Measurements from ENCODE around the gene NKX1-2. TPM values are rescaled to one million over a fixed set of nuclear protein-coding genes. Genes with fewer than 3 reads are reported as not detected.
"Not testable (repeated sequence)": the region's sequence is repeated elsewhere in the genome, so short reads cannot be mapped to it uniquely, and the experiment has no call there.

The NKX1-2 gene
- total RNA-seq, 1 donor from 2014 or later = not detected

GRCh38 chr10:124458889-124459288 is 9.1 kb upstream of the NKX1-2 start:
- H3K4me1 Mint-ChIP-seq (ENCODE audit: low read depth) = peaks cover 5% of the 10 kb centered on the region
- intact Hi-C loops (cut with micrococcal nuclease) = no loop called here
- H3K9me3 Mint-ChIP-seq = peaks cover 3% of the 10 kb centered on the region
- no peak overlapping the region for H3K27ac Mint-ChIP-seq
- no peak overlapping the region for H3K4me3 Mint-ChIP-seq (ENCODE audit: low read depth)
- peaks cover 22% of the 10 kb centered on the region for H3K27me3 Mint-ChIP-seq (ENCODE audit: low read depth)
- no peaks in the 10 kb centered on the region for H3K36me3 Mint-ChIP-seq (ENCODE audit: low read depth)
- DNase-seq (ENCODE audit: low spot score) = no peak

GRCh38 chr10:124458473-124458872 is 8.6 kb upstream of the NKX1-2 start:
- H3K4me1 Mint-ChIP-seq (ENCODE audit: low read depth) = peaks cover 5% of the 10 kb centered on the region
- H3K27ac Mint-ChIP-seq = no peak overlapping the region

GRCh38 chr10:124455441-124455840 is 5.6 kb upstream of the NKX1-2 start:
- Mint-ChIP-seq H3K27me3 (ENCODE audit: low read depth) (peaks cover 53% of the 10 kb centered on the region), H3K27ac (no peak overlapping the region), H3K4me1 (ENCODE audit: low read depth) (peaks cover 3% of the 10 kb centered on the region), H3K4me3 (ENCODE audit: low read depth) (no peak overlapping the region), H3K36me3 (ENCODE audit: low read depth) (no peaks in the 10 kb centered on the region), H3K9me3 (no peaks in the 10 kb centered on the region)
- DNase-seq (ENCODE audit: low spot score) = no peak
- intact Hi-C loops (cut with micrococcal nuclease) = no loop called here

More at GRCh38 chr10:124458473-124458872, 8.6 kb upstream of the NKX1-2 start:
- H3K4me3 Mint-ChIP-seq (ENCODE audit: low read depth) = no peak overlapping the region
- no peak for DNase-seq (ENCODE audit: low spot score)
- H3K9me3 Mint-ChIP-seq = peaks cover 3% of the 10 kb centered on the region
- intact Hi-C loops (cut with micrococcal nuclease) = no loop called here
- no peaks in the 10 kb centered on the region for H3K36me3 Mint-ChIP-seq (ENCODE audit: low read depth)
- peaks cover 27% of the 10 kb centered on the region for H3K27me3 Mint-ChIP-seq (ENCODE audit: low read depth)

GRCh38 chr10:124453960-124454610 is 4.2 kb upstream of the NKX1-2 start:
- H3K27me3 Mint-ChIP-seq (ENCODE audit: low read depth) = peaks cover 61% of the 10 kb centered on the region
- H3K4me3 Mint-ChIP-seq (ENCODE audit: low read depth) = no peak overlapping the region
- H3K27ac Mint-ChIP-seq = no peak overlapping the region
- DNase-seq (ENCODE audit: low spot score) = no peak
- no peaks in the 10 kb centered on the region for H3K36me3 Mint-ChIP-seq (ENCODE audit: low read depth)
- no peaks in the 10 kb centered on the region for H3K9me3 Mint-ChIP-seq
- H3K4me1 Mint-ChIP-seq (ENCODE audit: low read depth) = peaks cover 7% of the 10 kb centered on the region
- intact Hi-C loops (cut with micrococcal nuclease) = loop anchor here (5.0 kb wide), 1 partner anchor 1302 kb away; the partner anchor contains the start of gene BUB3

DNA sequence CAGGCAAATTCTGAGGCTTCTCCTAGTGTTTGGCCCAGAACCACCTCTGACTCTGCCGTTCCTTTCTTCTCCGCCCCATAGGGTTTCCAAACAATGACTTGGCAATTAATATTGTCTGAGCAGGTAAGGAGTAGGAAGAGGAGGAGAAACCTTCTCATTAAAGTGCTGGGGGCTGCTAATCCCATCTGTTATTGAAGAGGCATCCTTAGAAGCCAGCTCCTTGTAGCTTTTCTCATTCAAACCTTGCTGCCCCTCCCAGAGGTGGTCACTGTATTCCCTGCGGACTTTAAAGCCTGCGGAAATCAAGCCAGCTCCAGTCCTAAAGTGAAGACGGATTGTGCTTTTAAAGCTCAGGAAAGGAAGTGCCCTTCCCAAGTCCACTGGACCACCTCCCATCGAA is 1.4 kb upstream of the NKX1-2 start:
- no peak overlapping the region for H3K27ac Mint-ChIP-seq
- DNase-seq (ENCODE audit: low spot score) = no peak
- H3K9me3 Mint-ChIP-seq = no peaks in the 10 kb centered on the region
- H3K4me3 Mint-ChIP-seq (ENCODE audit: low read depth) = no peak overlapping the region
- H3K36me3 Mint-ChIP-seq (ENCODE audit: low read depth) = no peaks in the 10 kb centered on the region
- H3K27me3 Mint-ChIP-seq (ENCODE audit: low read depth) = peaks cover 79% of the 10 kb centered on the region
- intact Hi-C loops (cut with micrococcal nuclease) = loop anchor here (5.0 kb wide), 1 partner anchor 1299 kb away; the partner anchor contains the start of gene BUB3
- H3K4me1 Mint-ChIP-seq (ENCODE audit: low read depth) = peaks cover 12% of the 10 kb centered on the region

- H3K4me1 Mint-ChIP-seq (ENCODE audit: low read depth) = peaks cover 12% of the 10 kb centered on the region
- intact Hi-C loops (cut with micrococcal nuclease) = loop anchor here (5.0 kb wide), 1 partner anchor 1298 kb away; the partner anchor contains the start of gene BUB3
- H3K36me3 Mint-ChIP-seq (ENCODE audit: low read depth) = no peaks in the 10 kb centered on the region
- no peak overlapping the region for H3K27ac Mint-ChIP-seq
- no peak for DNase-seq (ENCODE audit: low spot score)
- no peaks in the 10 kb centered on the region for H3K9me3 Mint-ChIP-seq
- no peak overlapping the region for H3K4me3 Mint-ChIP-seq (ENCODE audit: low read depth)
- peaks cover 79% of the 10 kb centered on the region for H3K27me3 Mint-ChIP-seq (ENCODE audit: low read depth)
Observed at GRCh38 chr10:124450783-124451057, 885 bp upstream of the NKX1-2 start.

GRCh38 chr10:124449170-124450011 is 444 bp downstream of the NKX1-2 start:
- H3K9me3 Mint-ChIP-seq = no peaks in the 10 kb centered on the region
- no peaks in the 10 kb centered on the region for H3K36me3 Mint-ChIP-seq (ENCODE audit: low read depth)
- intact Hi-C loops (cut with micrococcal nuclease) = loop anchor here (5.0 kb wide), 1 partner anchor 1297 kb away; the partner anchor contains the start of gene BUB3
- H3K27ac Mint-ChIP-seq = no peak overlapping the region
- peaks cover 79% of the 10 kb centered on the region for H3K27me3 Mint-ChIP-seq (ENCODE audit: low read depth)
- no peak for DNase-seq (ENCODE audit: low spot score)
- H3K4me3 Mint-ChIP-seq (ENCODE audit: low read depth) = no peak overlapping the region
- peaks cover 12% of the 10 kb centered on the region for H3K4me1 Mint-ChIP-seq (ENCODE audit: low read depth)

DNA sequence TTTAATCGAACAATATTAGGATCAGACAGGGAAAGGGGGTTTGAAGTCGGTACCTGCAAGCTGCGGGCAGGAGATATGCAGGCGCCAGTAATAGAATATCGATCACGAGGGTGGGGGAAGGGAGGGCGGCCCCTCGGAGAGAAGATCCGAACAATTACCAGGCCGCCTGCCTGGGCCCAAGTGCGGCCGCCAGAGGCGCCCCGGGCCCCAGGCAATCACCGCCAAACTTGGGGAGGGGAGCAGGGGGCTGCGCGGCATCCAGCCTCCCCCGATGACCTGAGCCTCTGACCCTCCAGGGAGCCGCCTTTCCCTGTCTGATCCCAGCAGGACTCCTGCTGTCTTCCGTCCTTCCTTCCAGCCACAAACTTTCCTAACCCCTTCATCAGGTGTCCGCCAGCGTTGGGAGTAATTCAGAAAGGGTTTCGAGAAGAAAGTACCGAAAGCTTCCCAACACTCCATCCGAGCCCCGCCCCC is 1.1 kb downstream of the NKX1-2 start:
- Mint-ChIP-seq H3K36me3 (ENCODE audit: low read depth) (no peaks in the 10 kb centered on the region), H3K4me3 (ENCODE audit: low read depth) (no peak overlapping the region), H3K4me1 (ENCODE audit: low read depth) (peaks cover 12% of the 10 kb centered on the region), H3K27me3 (ENCODE audit: low read depth) (peaks cover 76% of the 10 kb centered on the region), H3K9me3 (no peaks in the 10 kb centered on the region), H3K27ac (no peak overlapping the region)
- intact Hi-C loops (cut with micrococcal nuclease) = no loop called here
- DNase-seq (ENCODE audit: low spot score) = no peak

DNA sequence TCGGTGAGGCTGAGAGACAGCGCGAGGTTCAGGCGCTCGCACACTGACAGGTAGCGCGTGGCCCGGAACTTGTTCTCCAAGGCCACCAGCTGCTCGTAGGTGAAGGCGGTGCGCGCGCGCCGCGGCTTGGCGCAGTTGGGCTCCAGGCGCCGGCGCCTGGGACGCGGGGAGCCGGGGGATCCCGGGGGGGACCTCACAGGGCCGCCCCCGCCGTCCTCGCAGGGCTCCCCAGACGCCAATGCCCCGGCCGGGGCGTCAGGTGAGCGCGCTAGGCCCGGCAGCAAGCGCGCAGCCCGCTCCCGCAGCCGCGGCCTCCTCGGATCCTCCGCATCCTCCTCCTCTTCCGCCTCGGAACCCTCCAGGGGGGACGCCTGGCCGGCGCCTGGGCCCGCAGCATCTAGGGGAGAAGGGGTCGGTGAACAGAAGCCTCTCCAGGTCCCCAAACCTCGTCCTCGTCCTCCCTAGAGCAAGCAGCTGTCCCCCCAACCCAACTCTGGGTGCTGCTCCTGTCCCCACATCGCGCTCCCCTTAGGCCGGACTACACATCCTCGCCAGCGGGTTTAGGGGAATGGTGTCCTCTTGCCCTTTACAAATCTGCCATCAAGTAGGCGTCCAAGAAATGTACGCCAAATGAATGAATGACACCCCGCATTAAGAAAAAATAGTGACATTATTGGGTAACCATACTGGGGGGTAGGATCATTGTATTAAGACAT is 1.9 kb downstream of the NKX1-2 start:
- H3K9me3 Mint-ChIP-seq = no peaks in the 10 kb centered on the region
- no peak overlapping the region for H3K27ac Mint-ChIP-seq
- H3K4me1 Mint-ChIP-seq (ENCODE audit: low read depth) = peaks cover 12% of the 10 kb centered on the region
- intact Hi-C loops (cut with micrococcal nuclease) = no loop called here
- H3K27me3 Mint-ChIP-seq (ENCODE audit: low read depth) = peaks cover 73% of the 10 kb centered on the region
- no peak overlapping the region for H3K4me3 Mint-ChIP-seq (ENCODE audit: low read depth)
- no peak for DNase-seq (ENCODE audit: low spot score)
- H3K36me3 Mint-ChIP-seq (ENCODE audit: low read depth) = no peaks in the 10 kb centered on the region

GRCh38 chr10:124446830-124447750 is 2.7 kb downstream of the NKX1-2 start:
- intact Hi-C loops (cut with micrococcal nuclease) = no loop called here
- Mint-ChIP-seq H3K36me3 (ENCODE audit: low read depth) (no peaks in the 10 kb centered on the region), H3K27ac (no peak overlapping the region), H3K27me3 (ENCODE audit: low read depth) (peaks cover 68% of the 10 kb centered on the region), H3K9me3 (no peaks in the 10 kb centered on the region), H3K4me3 (ENCODE audit: low read depth) (no peak overlapping the region), H3K4me1 (ENCODE audit: low read depth) (peaks cover 12% of the 10 kb centered on the region)
- no peak for DNase-seq (ENCODE audit: low spot score)

DNA sequence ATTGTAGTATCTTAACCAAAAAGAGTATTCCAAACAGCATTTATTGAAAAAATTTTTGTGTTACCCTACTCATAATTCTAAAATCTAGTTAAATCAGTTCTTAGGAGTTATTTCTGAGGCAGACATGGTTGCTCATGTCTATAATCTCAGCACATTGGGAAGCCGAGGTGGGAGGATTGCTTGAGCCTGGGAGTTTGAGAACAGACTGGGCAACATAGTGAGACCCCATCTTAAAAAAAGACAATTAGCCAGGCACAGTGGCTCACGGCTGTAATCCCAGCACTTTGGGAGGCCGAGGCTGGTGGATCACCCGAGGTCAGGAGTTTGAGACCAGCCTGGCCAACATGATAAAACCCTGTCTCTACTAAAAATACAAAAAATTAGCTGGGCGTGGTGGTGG is 8.1 kb downstream of the NKX1-2 start:
- H3K27ac Mint-ChIP-seq; H3K9me3 Mint-ChIP-seq; H3K36me3 Mint-ChIP-seq (ENCODE audit: low read depth); H3K4me1 Mint-ChIP-seq (ENCODE audit: low read depth); intact Hi-C loops (cut with micrococcal nuclease); DNase-seq (ENCODE audit: low spot score); H3K4me3 Mint-ChIP-seq (ENCODE audit: low read depth): not testable (repeated sequence)
- H3K27me3 Mint-ChIP-seq (ENCODE audit: low read depth) = peaks cover 33% of the 10 kb centered on the region

DNA sequence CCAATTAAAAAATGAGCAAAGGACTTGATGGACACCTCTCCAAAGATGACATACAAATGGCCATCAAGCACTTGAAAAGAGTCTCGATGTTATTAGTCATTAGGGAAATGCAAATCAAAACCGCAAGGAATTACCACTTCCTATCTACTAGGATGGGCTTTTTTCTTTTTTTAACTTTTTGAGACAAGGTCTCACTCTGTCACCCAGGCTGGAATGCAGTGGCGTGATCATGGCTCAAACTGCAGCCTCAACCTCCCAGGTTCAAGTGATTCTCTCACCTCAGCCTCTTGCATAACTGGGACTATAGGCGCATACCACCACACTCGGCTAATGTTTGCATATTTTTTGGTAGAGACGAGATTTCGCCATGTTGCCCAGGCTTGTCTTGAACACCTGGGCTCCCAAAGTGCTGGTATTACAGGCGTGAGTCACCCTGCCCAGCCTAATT is 13.6 kb downstream of the NKX1-2 start:
- Mint-ChIP-seq H3K9me3 (no peaks in the 10 kb centered on the region), H3K36me3 (ENCODE audit: low read depth) (no peaks in the 10 kb centered on the region), H3K4me3 (ENCODE audit: low read depth) (no peak overlapping the region), H3K27ac (no peak overlapping the region), H3K27me3 (ENCODE audit: low read depth) (peaks cover 7% of the 10 kb centered on the region), H3K4me1 (ENCODE audit: low read depth) (no peaks in the 10 kb centered on the region)
- DNase-seq (ENCODE audit: low spot score) = no peak
- intact Hi-C loops (cut with micrococcal nuclease) = no loop called here

All from activated T-helper 2 cell treated with anti-CD3 and anti-CD28 coated beads, Interferon-gamma antibody, Interleukin-2, Interleukin-4, amounts not matched to agents 10 μg/mL and 5 μg/mL and 100 μg/mL, durations not matched to agents 14 hours and 24 hours and 36 hours (primary cell).